ENCODE data around the gene RHOG. TPM values are rescaled to one million over a fixed set of nuclear protein-coding genes. Genes with fewer than 3 reads are reported as not detected.

RHOG gene
- total RNA-seq, 1 experiment from 2014 or later, result 33.6 TPM

- no peak overlapping the region for H3K4me3 Mint-ChIP-seq
- CTCF ChIA-PET, result interaction anchor here (0.6 to 2.1 kb wide), 2 partner anchors 10 to 115 kb away, joined by 4 to 17 read pairs; no protein-coding TSS in a partner anchor
- no peak for TF ChIP-seq RORB (CRISPR knock-in tag; IDR thresholded peaks at IDR 0.05)
- TF ChIP-seq ZNF532 (CRISPR knock-in tag; IDR thresholded peaks at IDR 0.05; ENCODE audit: borderline replicate concordance), result no peak
- TF ChIP-seq ZNF121 (CRISPR knock-in tag; IDR thresholded peaks at IDR 0.05), result no peak
- no peak for TF ChIP-seq GRHL2 (CRISPR knock-in tag; IDR thresholded peaks at IDR 0.05; ENCODE audit: insufficient replicate concordance, severe bottlenecking)
- TF ChIP-seq SOX15 (CRISPR knock-in tag; IDR thresholded peaks at IDR 0.05), result no peak
- TF ChIP-seq ZNF232 (CRISPR knock-in tag; IDR thresholded peaks at IDR 0.05), result no peak
- TF ChIP-seq NR3C1 (CRISPR knock-in tag; conservative IDR thresholded peaks at IDR 0.05; ENCODE audit: low read depth), result no peak
- no peak for TF ChIP-seq CTCF (IDR thresholded peaks at IDR 0.05)
- TF ChIP-seq HMGA2 (CRISPR knock-in tag; IDR thresholded peaks at IDR 0.05), result no peak
- TF ChIP-seq MAX (CRISPR knock-in tag; IDR thresholded peaks at IDR 0.05), result no peak
- TF ChIP-seq USF1 (CRISPR knock-in tag; IDR thresholded peaks at IDR 0.05), result no peak
- no peak for TF ChIP-seq USF2 (CRISPR knock-in tag; IDR thresholded peaks at IDR 0.05)
- no peak for TF ChIP-seq JAZF1 (CRISPR knock-in tag; IDR thresholded peaks at IDR 0.05)
- no peaks in the 10 kb centered on the region for H3K9me3 Mint-ChIP-seq
- H3K27ac Mint-ChIP-seq, result no peak overlapping the region
- peak; percentile 25 for DNase-seq (ENCODE audit: low spot score)
- H3K4me1 Mint-ChIP-seq, result peaks cover 56% of the 10 kb centered on the region
- H3K36me3 Mint-ChIP-seq, result no peaks in the 10 kb centered on the region
- ATAC-seq, result peak; percentile 4; the same call in 1 of the 2 replicates
- peaks cover 37% of the 10 kb centered on the region for H3K27me3 Mint-ChIP-seq (ENCODE audit: low read depth)
- POLR2A ChIA-PET, result no interaction called here
These were observed 18.7 kb upstream of the RHOG start for GRCh38 chr11:3859373-3859881.

- Mint-ChIP-seq H3K9me3 (no peaks in the 10 kb centered on the region), H3K27ac (no peak overlapping the region), H3K4me3 (0 out of 2 replicates have a peak overlapping the region, but pooled peaks have one; percentile 25), H3K36me3 (no peaks in the 10 kb centered on the region), H3K27me3 (ENCODE audit: low read depth) (peaks cover 36% of the 10 kb centered on the region), H3K4me1 (peaks cover 65% of the 10 kb centered on the region)
- CTCF ChIA-PET, result interaction anchor here (1.1 kb wide), 1 partner anchor 17 kb away, joined by 4 read pairs; the partner anchor contains the start of gene RHOG
- ATAC-seq (no peak), DNase-seq (ENCODE audit: low spot score) (no peak)
- POLR2A ChIA-PET, result no interaction called here
- TF ChIP-seq SOX15 (CRISPR knock-in tag; IDR thresholded peaks at IDR 0.05), result no peak
- no peak for TF ChIP-seq STAT6 (CRISPR knock-in tag; conservative IDR thresholded peaks at IDR 0.05; ENCODE audit: low read depth)
- TF ChIP-seq HMGA2 (CRISPR knock-in tag; IDR thresholded peaks at IDR 0.05), result no peak
- TF ChIP-seq ZMAT4 (CRISPR knock-in tag; IDR thresholded peaks at IDR 0.05), result no peak
- no peak for TF ChIP-seq ZNF317 (CRISPR knock-in tag; IDR thresholded peaks at IDR 0.05; ENCODE audit: borderline replicate concordance, low read depth)
- TF ChIP-seq AFF4 (CRISPR knock-in tag; IDR thresholded peaks at IDR 0.05; ENCODE audit: borderline replicate concordance), result no peak
These were observed 16.9 kb upstream of the RHOG start for GRCh38 chr11:3857628-3858027.
